ENCODE results near the gene STOML2.

The STOML2 gene

GRCh38 chr9:35089434-35089833 lies 13.5 kb downstream of the STOML2 start:
- no peak for TF ChIP-seq ZNF660 (tag by site-specific recombination; IDR thresholded peaks at IDR 0.05)
- TF ChIP-seq ZNF354C (tag by site-specific recombination; IDR thresholded peaks at IDR 0.05; ENCODE audit: borderline replicate concordance, low read depth): no peak
- no peak for TF ChIP-seq ZBTB21 (tag by site-specific recombination; IDR thresholded peaks at IDR 0.05)
- no peak for TF ChIP-seq ZBTB1 (tag by site-specific recombination; IDR thresholded peaks at IDR 0.05)
- TF ChIP-seq, protein P1, sequence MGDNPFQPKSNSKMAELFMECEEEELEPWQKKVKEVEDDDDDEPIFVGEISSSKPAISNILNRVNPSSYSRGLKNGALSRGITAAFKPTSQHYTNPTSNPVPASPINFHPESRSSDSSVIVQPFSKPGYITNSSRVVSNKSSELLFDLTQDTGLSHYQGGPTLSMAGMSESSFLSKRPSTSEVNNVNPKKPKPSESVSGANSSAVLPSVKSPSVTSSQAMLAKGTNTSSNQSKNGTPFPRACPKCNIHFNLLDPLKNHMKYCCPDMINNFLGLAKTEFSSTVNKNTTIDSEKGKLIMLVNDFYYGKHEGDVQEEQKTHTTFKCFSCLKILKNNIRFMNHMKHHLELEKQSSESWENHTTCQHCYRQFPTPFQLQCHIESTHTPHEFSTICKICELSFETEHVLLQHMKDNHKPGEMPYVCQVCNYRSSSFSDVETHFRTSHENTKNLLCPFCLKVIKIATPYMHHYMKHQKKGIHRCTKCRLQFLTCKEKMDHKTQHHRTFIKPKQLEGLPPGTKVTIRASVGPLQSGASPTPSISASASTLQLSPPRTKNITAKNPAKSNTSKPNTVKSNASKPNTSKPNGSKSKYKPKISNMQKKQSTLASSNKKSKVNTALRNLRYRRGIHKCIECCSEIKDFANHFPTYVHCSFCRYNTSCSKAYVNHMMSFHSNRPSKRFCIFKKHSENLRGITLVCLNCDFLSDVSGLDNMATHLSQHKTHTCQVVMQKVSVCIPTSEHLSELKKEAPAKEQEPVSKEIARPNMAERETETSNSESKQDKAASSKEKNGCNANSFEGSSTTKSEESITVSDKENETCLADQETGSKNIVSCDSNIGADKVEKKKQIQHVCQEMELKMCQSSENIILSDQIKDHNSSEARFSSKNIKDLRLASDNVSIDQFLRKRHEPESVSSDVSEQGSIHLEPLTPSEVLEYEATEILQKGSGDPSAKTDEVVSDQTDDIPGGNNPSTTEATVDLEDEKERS (tag by site-specific recombination; IDR thresholded peaks at IDR 0.05): no peak
- TF ChIP-seq, protein P2, sequence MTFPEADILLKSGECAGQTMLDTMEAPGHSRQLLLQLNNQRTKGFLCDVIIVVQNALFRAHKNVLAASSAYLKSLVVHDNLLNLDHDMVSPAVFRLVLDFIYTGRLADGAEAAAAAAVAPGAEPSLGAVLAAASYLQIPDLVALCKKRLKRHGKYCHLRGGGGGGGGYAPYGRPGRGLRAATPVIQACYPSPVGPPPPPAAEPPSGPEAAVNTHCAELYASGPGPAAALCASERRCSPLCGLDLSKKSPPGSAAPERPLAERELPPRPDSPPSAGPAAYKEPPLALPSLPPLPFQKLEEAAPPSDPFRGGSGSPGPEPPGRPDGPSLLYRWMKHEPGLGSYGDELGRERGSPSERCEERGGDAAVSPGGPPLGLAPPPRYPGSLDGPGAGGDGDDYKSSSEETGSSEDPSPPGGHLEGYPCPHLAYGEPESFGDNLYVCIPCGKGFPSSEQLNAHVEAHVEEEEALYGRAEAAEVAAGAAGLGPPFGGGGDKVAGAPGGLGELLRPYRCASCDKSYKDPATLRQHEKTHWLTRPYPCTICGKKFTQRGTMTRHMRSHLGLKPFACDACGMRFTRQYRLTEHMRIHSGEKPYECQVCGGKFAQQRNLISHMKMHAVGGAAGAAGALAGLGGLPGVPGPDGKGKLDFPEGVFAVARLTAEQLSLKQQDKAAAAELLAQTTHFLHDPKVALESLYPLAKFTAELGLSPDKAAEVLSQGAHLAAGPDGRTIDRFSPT (tag by site-specific recombination; IDR thresholded peaks at IDR 0.05): no peak
- TF ChIP-seq, protein P3, sequence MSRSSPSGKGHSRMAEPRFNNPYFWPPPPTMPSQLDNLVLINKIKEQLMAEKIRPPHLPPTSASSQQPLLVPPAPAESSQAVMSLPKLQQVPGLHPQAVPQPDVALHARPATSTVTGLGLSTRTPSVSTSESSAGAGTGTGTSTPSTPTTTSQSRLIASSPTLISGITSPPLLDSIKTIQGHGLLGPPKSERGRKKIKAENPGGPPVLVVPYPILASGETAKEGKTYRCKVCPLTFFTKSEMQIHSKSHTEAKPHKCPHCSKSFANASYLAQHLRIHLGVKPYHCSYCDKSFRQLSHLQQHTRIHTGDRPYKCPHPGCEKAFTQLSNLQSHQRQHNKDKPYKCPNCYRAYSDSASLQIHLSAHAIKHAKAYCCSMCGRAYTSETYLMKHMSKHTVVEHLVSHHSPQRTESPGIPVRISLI (tag by site-specific recombination; IDR thresholded peaks at IDR 0.05): no peak
- TF ChIP-seq ZNF266 (tag by site-specific recombination; IDR thresholded peaks at IDR 0.05; ENCODE audit: low read depth): no peak
- no peak for TF ChIP-seq ZFP37 (tag by site-specific recombination; IDR thresholded peaks at IDR 0.05)
- TF ChIP-seq REPIN1 (tag by site-specific recombination; IDR thresholded peaks at IDR 0.05; ENCODE audit: low read depth): no peak
- TF ChIP-seq, protein P4, sequence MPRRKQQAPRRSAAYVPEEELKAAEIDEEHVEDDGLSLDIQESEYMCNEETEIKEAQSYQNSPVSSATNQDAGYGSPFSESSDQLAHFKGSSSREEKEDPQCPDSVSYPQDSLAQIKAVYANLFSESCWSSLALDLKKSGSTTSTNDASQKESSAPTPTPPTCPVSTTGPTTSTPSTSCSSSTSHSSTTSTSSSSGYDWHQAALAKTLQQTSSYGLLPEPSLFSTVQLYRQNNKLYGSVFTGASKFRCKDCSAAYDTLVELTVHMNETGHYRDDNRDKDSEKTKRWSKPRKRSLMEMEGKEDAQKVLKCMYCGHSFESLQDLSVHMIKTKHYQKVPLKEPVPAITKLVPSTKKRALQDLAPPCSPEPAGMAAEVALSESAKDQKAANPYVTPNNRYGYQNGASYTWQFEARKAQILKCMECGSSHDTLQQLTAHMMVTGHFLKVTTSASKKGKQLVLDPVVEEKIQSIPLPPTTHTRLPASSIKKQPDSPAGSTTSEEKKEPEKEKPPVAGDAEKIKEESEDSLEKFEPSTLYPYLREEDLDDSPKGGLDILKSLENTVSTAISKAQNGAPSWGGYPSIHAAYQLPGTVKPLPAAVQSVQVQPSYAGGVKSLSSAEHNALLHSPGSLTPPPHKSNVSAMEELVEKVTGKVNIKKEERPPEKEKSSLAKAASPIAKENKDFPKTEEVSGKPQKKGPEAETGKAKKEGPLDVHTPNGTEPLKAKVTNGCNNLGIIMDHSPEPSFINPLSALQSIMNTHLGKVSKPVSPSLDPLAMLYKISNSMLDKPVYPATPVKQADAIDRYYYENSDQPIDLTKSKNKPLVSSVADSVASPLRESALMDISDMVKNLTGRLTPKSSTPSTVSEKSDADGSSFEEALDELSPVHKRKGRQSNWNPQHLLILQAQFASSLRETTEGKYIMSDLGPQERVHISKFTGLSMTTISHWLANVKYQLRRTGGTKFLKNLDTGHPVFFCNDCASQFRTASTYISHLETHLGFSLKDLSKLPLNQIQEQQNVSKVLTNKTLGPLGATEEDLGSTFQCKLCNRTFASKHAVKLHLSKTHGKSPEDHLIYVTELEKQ (tag by site-specific recombination; IDR thresholded peaks at IDR 0.05; ENCODE audit: borderline replicate concordance): no peak
- TF ChIP-seq ZNF223 (tag by site-specific recombination; IDR thresholded peaks at IDR 0.05): no peak

DNA sequence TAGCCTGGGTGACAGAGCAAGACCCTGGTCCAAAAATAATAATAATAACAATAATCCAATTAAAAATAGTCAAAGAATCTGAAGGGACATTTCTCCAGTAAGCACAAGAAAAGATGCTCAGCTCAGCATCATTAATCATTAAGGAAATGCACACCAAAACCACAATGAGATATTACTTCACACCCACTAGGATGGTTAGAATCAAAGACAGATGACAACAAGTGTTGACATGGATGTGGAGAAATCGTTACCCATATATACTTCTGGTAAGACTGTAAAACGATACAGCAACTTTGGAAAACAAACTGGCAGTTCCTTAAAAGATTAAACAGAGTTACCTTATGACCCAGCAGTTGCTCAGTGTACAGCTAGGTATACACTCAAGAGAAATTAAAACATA lies 17.9 kb downstream of the STOML2 start:
- H3K4me3 ChIP-seq (ENCODE audit: low read depth, low read length): no peak overlapping the region
- no peaks in the 10 kb centered on the region for H3K9me3 ChIP-seq (ENCODE audit: control insufficient read depth, insufficient read depth, low read depth, low read length)
- ChIA-PET POLR2A (interaction anchor here (1.0 kb wide), 1 partner anchor 30 kb away, joined by 3 read pairs; no protein-coding TSS in a partner anchor), CTCF (interaction anchor here (1.2 kb wide), 2 partner anchors 8 to 11 kb away, joined by 3 to 5 read pairs; partner anchors contain the start of gene PIGO)
- no peaks in the 10 kb centered on the region for H3K4me1 ChIP-seq (ENCODE audit: control insufficient read depth, insufficient read depth, low read length)
- no peak overlapping the region for H3K27ac ChIP-seq (ENCODE audit: extremely low read depth, low read depth, low read length)
- H3K36me3 ChIP-seq (ENCODE audit: control insufficient read depth in 2 of 2, insufficient read depth in 1 of 2, low read length in 2 of 2): peaks cover 4 to 41% of the 10 kb centered on the region in 2 experiments; a peak in 2 of 3 replicates
- TF ChIP-seq SCRT2 (tag by site-specific recombination; IDR thresholded peaks at IDR 0.05): no peak
- TF ChIP-seq OVOL3 (tag by site-specific recombination; IDR thresholded peaks at IDR 0.05): no peak
- no peak for TF ChIP-seq ZNF324 (tag by site-specific recombination; IDR thresholded peaks at IDR 0.05)
- no peak for TF ChIP-seq ZNF677 (tag by site-specific recombination; IDR thresholded peaks at IDR 0.05)
- TF ChIP-seq ZNF529 (tag by site-specific recombination; IDR thresholded peaks at IDR 0.05; ENCODE audit: insufficient replicate concordance): no peak
- TF ChIP-seq ZNF837 (tag by site-specific recombination; IDR thresholded peaks at IDR 0.05): no peak
- no peak for TF ChIP-seq ZNF664 (tag by site-specific recombination; IDR thresholded peaks at IDR 0.05)
- no peak for TF ChIP-seq ZNF112 (tag by site-specific recombination; IDR thresholded peaks at IDR 0.05)
- TF ChIP-seq SP2 (tag by site-specific recombination; IDR thresholded peaks at IDR 0.05): no peak
- TF ChIP-seq ZNF555 (tag by site-specific recombination; conservative IDR thresholded peaks at IDR 0.05): no peak
- TF ChIP-seq ZNF768 (tag by site-specific recombination; IDR thresholded peaks at IDR 0.05): no peak
- TF ChIP-seq KLF17 (tag by site-specific recombination; IDR thresholded peaks at IDR 0.05): no peak
- TF ChIP-seq ZNF624 (tag by site-specific recombination; IDR thresholded peaks at IDR 0.05): no peak
- no peak for TF ChIP-seq ZNF561 (tag by site-specific recombination; IDR thresholded peaks at IDR 0.05; ENCODE audit: borderline replicate concordance)

More at GRCh38 chr9:35089434-35089833, 13.5 kb downstream of the STOML2 start:
- H3K27ac ChIP-seq (ENCODE audit: extremely low read depth, low read depth, low read length): no peak overlapping the region
- CTCF ChIA-PET: no interaction called here
- POLR2A ChIA-PET: no interaction called here
- H3K36me3 ChIP-seq (ENCODE audit: control insufficient read depth in 2 of 2, insufficient read depth in 1 of 2, low read length in 2 of 2): peaks cover 4 to 85% of the 10 kb centered on the region in 2 experiments; a peak in 2 of 3 replicates
- no peaks in the 10 kb centered on the region for H3K4me1 ChIP-seq (ENCODE audit: control insufficient read depth, insufficient read depth, low read length)
- no peak overlapping the region for H3K4me3 ChIP-seq (ENCODE audit: low read depth, low read length)
- H3K9me3 ChIP-seq (ENCODE audit: control insufficient read depth, insufficient read depth, low read depth, low read length): no peaks in the 10 kb centered on the region
